ENCODE results near the gene FKBP1A. TPM values are rescaled to one million over a fixed set of nuclear protein-coding genes. Genes with fewer than 3 reads are reported as not detected.

The FKBP1A gene
- total and polyA plus RNA-seq, 4 experiments from 2014 or later = 47.0 to 86.4 (median 70.0) TPM

GRCh38 chr20:1369970-1370369 lies 22.9 kb downstream of the FKBP1A start:
- H3K27ac Mint-ChIP-seq = peak overlapping the region in 3 of 7 donors; percentile 27 to 89 (median 63)
- Histone ChIP-seq H3K4me3 (ENCODE audit: low read length in 2 of 2) (no peak overlapping the region), H3K27ac (ENCODE audit: low read depth, low read length) (no peak overlapping the region), H3K4me1 (ENCODE audit: insufficient read depth, low read length) (peaks cover 3% of the 10 kb centered on the region), H3K36me3 (ENCODE audit: insufficient read depth, low read length) (peaks cover 37% of the 10 kb centered on the region), H3K27me3 (ENCODE audit: insufficient read depth, low read length) (no peaks in the 10 kb centered on the region), H3K9me3 (ENCODE audit: control insufficient read depth in 1 of 2, low read length in 2 of 2) (no peaks in the 10 kb centered on the region)
- no peaks in the 10 kb centered on the region for H3K27me3 Mint-ChIP-seq
- intact Hi-C loops (cut with micrococcal nuclease) = no loop called here
- H3K9me3 Mint-ChIP-seq = peaks cover 0 to 3% (median 0%) of the 10 kb centered on the region in 8 donors
- CTCF ChIA-PET (ENCODE audit: partially characterized antibody) = no interaction called here
- no peak overlapping the region for H3K4me3 Mint-ChIP-seq
- H3K36me3 Mint-ChIP-seq = peaks cover 52 to 70% of the 10 kb centered on the region in 2 donors
- POLR2A ChIA-PET (ENCODE audit: partially characterized antibody) = no interaction called here
- no peak for DNase-seq
- H3K4me1 Mint-ChIP-seq = peaks cover 11 to 52% (median 30%) of the 10 kb centered on the region in 4 donors

GRCh38 chr20:1368448-1369199 lies 24.2 kb downstream of the FKBP1A start:
- POLR2A ChIA-PET (ENCODE audit: partially characterized antibody) = no interaction called here
- H3K36me3 ChIP-seq (ENCODE audit: insufficient read depth, low read length) = peaks cover 26% of the 10 kb centered on the region

GRCh38 chr20:1367479-1367878 lies 25.4 kb downstream of the FKBP1A start:
- CTCF ChIA-PET (ENCODE audit: partially characterized antibody) = no interaction called here
- POLR2A ChIA-PET (ENCODE audit: partially characterized antibody) = no interaction called here
- Mint-ChIP-seq H3K27me3 (no peaks in the 10 kb centered on the region), H3K9me3 (peaks cover 0 to 3% (median 0%) of the 10 kb centered on the region in 8 donors), H3K4me3 (no peak overlapping the region), H3K27ac (peak overlapping the region in 2 of 7 donors; percentile 4 to 26), H3K4me1 (peaks cover 32 to 58% (median 42%) of the 10 kb centered on the region in 4 donors), H3K36me3 (peaks cover 44 to 65% of the 10 kb centered on the region in 2 donors)
- Histone ChIP-seq H3K9me3 (ENCODE audit: control insufficient read depth in 1 of 2, low read length in 2 of 2) (no peaks in the 10 kb centered on the region), H3K4me3 (ENCODE audit: low read length in 2 of 2) (no peak overlapping the region), H3K27ac (ENCODE audit: low read depth, low read length) (no peak overlapping the region), H3K36me3 (ENCODE audit: insufficient read depth, low read length) (peaks cover 17% of the 10 kb centered on the region), H3K27me3 (ENCODE audit: insufficient read depth, low read length) (no peaks in the 10 kb centered on the region), H3K4me1 (ENCODE audit: insufficient read depth, low read length) (peaks cover 28% of the 10 kb centered on the region)
- DNase-seq = no peak
- intact Hi-C loops (cut with micrococcal nuclease) = no loop called here

More at GRCh38 chr20:1368448-1369199, 24.2 kb downstream of the FKBP1A start:
- Histone ChIP-seq H3K4me3 (ENCODE audit: low read length in 2 of 2) (no peak overlapping the region), H3K27ac (ENCODE audit: low read depth, low read length) (no peak overlapping the region), H3K4me1 (ENCODE audit: insufficient read depth, low read length) (peaks cover 17% of the 10 kb centered on the region), H3K9me3 (ENCODE audit: control insufficient read depth in 1 of 2, low read length in 2 of 2) (no peaks in the 10 kb centered on the region), H3K27me3 (ENCODE audit: insufficient read depth, low read length) (no peaks in the 10 kb centered on the region)
- H3K9me3 Mint-ChIP-seq = peaks cover 0 to 3% (median 0%) of the 10 kb centered on the region in 8 donors
- H3K27ac Mint-ChIP-seq = peak overlapping the region in 6 of 7 donors; percentile 3 to 78 (median 42)
- H3K4me3 Mint-ChIP-seq = no peak overlapping the region
- H3K4me1 Mint-ChIP-seq = peaks cover 22 to 54% (median 37%) of the 10 kb centered on the region in 4 donors
- H3K36me3 Mint-ChIP-seq = peaks cover 47 to 65% of the 10 kb centered on the region in 2 donors
- no peak for DNase-seq
- CTCF ChIA-PET (ENCODE audit: partially characterized antibody) = no interaction called here
- no peaks in the 10 kb centered on the region for H3K27me3 Mint-ChIP-seq
- intact Hi-C loops (cut with micrococcal nuclease) = no loop called here

- H3K36me3 Mint-ChIP-seq = peaks cover 53 to 69% of the 10 kb centered on the region in 2 donors
- intact Hi-C loops (cut with micrococcal nuclease) = no loop called here
- H3K4me3 ChIP-seq (ENCODE audit: low read length in 2 of 2) = no peak overlapping the region
- peak in 2 of 5 donors; percentile 3 for DNase-seq
- peak overlapping the region in 7 of 8 donors; percentile 7 to 83 (median 64) for H3K4me3 Mint-ChIP-seq
- H3K27me3 Mint-ChIP-seq = no peaks in the 10 kb centered on the region
- peaks cover 0 to 3% (median 0%) of the 10 kb centered on the region in 8 donors for H3K9me3 Mint-ChIP-seq
- H3K27ac Mint-ChIP-seq = peak overlapping the region; percentile 3 to 91 (median 51)
- peaks cover 38 to 79% (median 47%) of the 10 kb centered on the region in 4 donors for H3K4me1 Mint-ChIP-seq
- ChIA-PET CTCF (ENCODE audit: partially characterized antibody) (no interaction called here), POLR2A (ENCODE audit: partially characterized antibody) (interaction anchor here (0.6 to 1.0 kb wide), 2 partner anchors 20 to 32 kb away, joined by 3 read pairs; no protein-coding TSS in a partner anchor)
- H3K27me3 ChIP-seq (ENCODE audit: insufficient read depth, low read length) = no peaks in the 10 kb centered on the region
- no peaks in the 10 kb centered on the region for H3K9me3 ChIP-seq (ENCODE audit: control insufficient read depth in 1 of 2, low read length in 2 of 2)
- H3K36me3 ChIP-seq (ENCODE audit: insufficient read depth, low read length) = peaks cover 5% of the 10 kb centered on the region
- H3K4me1 ChIP-seq (ENCODE audit: insufficient read depth, low read length) = peaks cover 31% of the 10 kb centered on the region
- H3K27ac ChIP-seq (ENCODE audit: low read depth, low read length) = no peak overlapping the region
Observed at GRCh38 chr20:1364106-1364505, 28.7 kb downstream of the FKBP1A start.

GRCh38 chr20:1363522-1363921 lies 29.3 kb downstream of the FKBP1A start:
- H3K4me1 Mint-ChIP-seq = peaks cover 41 to 77% (median 52%) of the 10 kb centered on the region in 4 donors
- no peak for DNase-seq
- H3K4me3 Mint-ChIP-seq = peak overlapping the region in 6 of 8 donors; percentile 29 to 83 (median 66)
- Histone ChIP-seq H3K4me1 (ENCODE audit: insufficient read depth, low read length) (peaks cover 35% of the 10 kb centered on the region), H3K27me3 (ENCODE audit: insufficient read depth, low read length) (no peaks in the 10 kb centered on the region), H3K36me3 (ENCODE audit: insufficient read depth, low read length) (peaks cover 5% of the 10 kb centered on the region), H3K27ac (ENCODE audit: low read depth, low read length) (no peak overlapping the region), H3K9me3 (ENCODE audit: control insufficient read depth in 1 of 2, low read length in 2 of 2) (no peaks in the 10 kb centered on the region), H3K4me3 (ENCODE audit: low read length in 2 of 2) (no peak overlapping the region)
- H3K27me3 Mint-ChIP-seq = no peaks in the 10 kb centered on the region
- ChIA-PET POLR2A (ENCODE audit: partially characterized antibody) (interaction anchor here (1.0 kb wide), 1 partner anchor 20 kb away, joined by 3 read pairs; no protein-coding TSS in a partner anchor), CTCF (ENCODE audit: partially characterized antibody) (no interaction called here)
- intact Hi-C loops (cut with micrococcal nuclease) = no loop called here
- H3K9me3 Mint-ChIP-seq = peaks cover 0 to 3% (median 0%) of the 10 kb centered on the region in 8 donors
- peaks cover 54 to 69% of the 10 kb centered on the region in 2 donors for H3K36me3 Mint-ChIP-seq
- H3K27ac Mint-ChIP-seq = peak overlapping the region; percentile 42 to 91 (median 50)

- Histone ChIP-seq H3K9me3 (ENCODE audit: control insufficient read depth in 1 of 2, low read length in 2 of 2) (no peaks in the 10 kb centered on the region), H3K36me3 (ENCODE audit: insufficient read depth, low read length) (peaks cover 4% of the 10 kb centered on the region), H3K27ac (ENCODE audit: low read depth, low read length) (no peak overlapping the region), H3K4me1 (ENCODE audit: insufficient read depth, low read length) (peaks cover 45% of the 10 kb centered on the region), H3K4me3 (ENCODE audit: low read length in 2 of 2) (no peak overlapping the region), H3K27me3 (ENCODE audit: insufficient read depth, low read length) (no peaks in the 10 kb centered on the region)
- intact Hi-C loops (cut with micrococcal nuclease) = no loop called here
- ChIA-PET POLR2A (ENCODE audit: partially characterized antibody) (no interaction called here), CTCF (ENCODE audit: partially characterized antibody) (interaction anchor here (0.9 kb wide), 1 partner anchor 75 kb away, joined by 4 read pairs; no protein-coding TSS in a partner anchor)
- no peaks in the 10 kb centered on the region for H3K27me3 Mint-ChIP-seq
- peaks cover 51 to 67% of the 10 kb centered on the region in 2 donors for H3K36me3 Mint-ChIP-seq
- H3K9me3 Mint-ChIP-seq = peaks cover 0 to 3% (median 0%) of the 10 kb centered on the region in 8 donors
- peak overlapping the region in 1 of 8 donors; percentile 39 for H3K4me3 Mint-ChIP-seq
- H3K4me1 Mint-ChIP-seq = peaks cover 45 to 77% (median 61%) of the 10 kb centered on the region in 4 donors
- H3K27ac Mint-ChIP-seq = peak overlapping the region in 6 of 7 donors; percentile 42 to 88 (median 63)
- no peak for DNase-seq
Observed at GRCh38 chr20:1362484-1362883, 30.4 kb downstream of the FKBP1A start.

- POLR2A ChIA-PET (ENCODE audit: partially characterized antibody) = no interaction called here
- CTCF ChIA-PET (ENCODE audit: partially characterized antibody) = no interaction called here
Observed at GRCh38 chr20:1360094-1360846, 32.6 kb downstream of the FKBP1A start.

More at GRCh38 chr20:1360094-1360846, 32.6 kb downstream of the FKBP1A start:
- Histone ChIP-seq H3K4me3 (ENCODE audit: low read length in 2 of 2) (no peak overlapping the region), H3K27me3 (ENCODE audit: insufficient read depth, low read length) (no peaks in the 10 kb centered on the region), H3K27ac (ENCODE audit: low read depth, low read length) (no peak overlapping the region), H3K36me3 (ENCODE audit: insufficient read depth, low read length) (peaks cover 2% of the 10 kb centered on the region), H3K9me3 (ENCODE audit: control insufficient read depth in 1 of 2, low read length in 2 of 2) (no peaks in the 10 kb centered on the region), H3K4me1 (ENCODE audit: insufficient read depth, low read length) (peaks cover 45% of the 10 kb centered on the region)
- Mint-ChIP-seq H3K36me3 (peaks cover 50 to 61% of the 10 kb centered on the region in 2 donors), H3K4me1 (peaks cover 41 to 65% (median 58%) of the 10 kb centered on the region in 4 donors), H3K4me3 (no peak overlapping the region), H3K27me3 (no peaks in the 10 kb centered on the region), H3K27ac (no peak overlapping the region), H3K9me3 (no peaks in the 10 kb centered on the region)
- intact Hi-C loops (cut with micrococcal nuclease) = no loop called here
- no peak for DNase-seq
